HG02981 (cell line): ENCODE data around the gene NMB.
"Not testable (repeated sequence)": the region's sequence is repeated elsewhere in the genome, so short reads cannot be mapped to it uniquely, and the experiment has no call there.

Experiments used
- ATAC-seq: cut with Tn5 transposase; IDR thresholded peaks from one replicate; pipeline ENCODE4 v1.9.1; 2021; ENCODE audit warnings: mild to moderate bottlenecking, moderate library complexity; ENCODE audit not compliant: unreplicated experiment

Gene NMB, protein sequence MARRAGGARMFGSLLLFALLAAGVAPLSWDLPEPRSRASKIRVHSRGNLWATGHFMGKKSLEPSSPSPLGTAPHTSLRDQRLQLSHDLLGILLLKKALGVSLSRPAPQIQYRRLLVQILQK

GRCh38 chr15:84658080-84658787, at the start of gene NMB:
Gene NMB, minus strand, starts transcription at chr15:84658199. Its CDS starts 47 bp downstream, at chr15:84658152.
- ATAC-seq, result peak; percentile 68

- no peak for ATAC-seq
Measured at GRCh38 chr15:84703808-84704207, 45.8 kb upstream of the NMB start.

GRCh38 chr15:84702961-84703482, 45.0 kb upstream of the NMB start:
- ATAC-seq, result no peak

DNA sequence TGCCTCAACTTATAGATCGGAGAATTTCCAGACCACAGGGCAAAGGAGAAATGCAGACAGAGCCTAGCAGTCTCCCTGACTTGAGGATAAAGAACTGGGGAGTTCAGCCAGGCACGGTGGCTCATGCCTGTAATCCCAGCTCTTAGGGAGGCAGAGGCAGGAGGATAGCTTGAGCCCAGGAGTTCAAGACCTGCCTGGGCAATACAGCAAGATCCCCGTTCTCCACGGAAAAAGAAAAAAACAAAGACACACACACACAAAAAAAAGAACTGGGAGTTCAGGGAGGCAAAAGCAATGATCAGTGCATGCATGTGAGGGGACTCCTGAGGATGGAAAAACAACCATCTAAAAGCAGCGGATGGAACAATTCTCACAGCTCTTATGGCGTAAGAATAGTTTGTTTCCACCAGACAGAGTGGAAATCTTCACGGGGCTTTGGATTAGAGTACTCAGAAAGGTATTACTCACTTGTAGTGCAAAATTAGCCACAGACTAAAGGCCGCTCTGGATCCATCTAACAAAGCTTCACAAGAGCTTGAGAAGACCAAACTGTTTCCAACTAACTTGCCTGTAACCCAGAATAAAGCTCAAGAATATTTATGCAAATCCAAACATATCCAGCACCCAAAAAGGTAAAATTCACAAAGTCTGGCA, 41.7 kb upstream of the NMB start:
- no peak for ATAC-seq

- ATAC-seq, result no peak
Measured at GRCh38 chr15:84697236-84697990, 39.4 kb upstream of the NMB start.

- no peak for ATAC-seq
Measured at GRCh38 chr15:84696757-84697156, 38.8 kb upstream of the NMB start.

DNA sequence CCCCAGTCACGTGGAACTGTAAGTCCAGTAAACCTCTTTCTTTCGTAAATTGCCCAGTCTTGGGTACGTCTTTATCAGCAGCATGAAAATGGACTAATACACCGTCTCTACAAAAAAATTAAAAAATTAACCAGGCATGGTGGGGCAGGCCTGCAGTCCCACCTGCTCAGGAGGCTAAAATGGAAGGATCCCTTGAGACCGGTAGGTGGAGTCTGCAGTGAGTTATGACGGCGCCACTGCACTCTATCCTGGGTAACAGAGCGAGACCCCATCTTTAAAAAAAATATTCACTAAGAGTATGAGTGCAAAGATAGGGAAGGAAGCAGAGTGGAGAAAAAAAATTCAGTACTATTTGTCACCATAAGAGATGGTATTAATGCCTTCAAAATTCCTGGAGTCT, 32.3 kb upstream of the NMB start:
- no peak for ATAC-seq

- no peak for ATAC-seq
Measured at GRCh38 chr15:84689858-84690257, 31.9 kb upstream of the NMB start.

- not testable (repeated sequence) for ATAC-seq
Measured at GRCh38 chr15:84686446-84686845, 28.4 kb upstream of the NMB start.

DNA sequence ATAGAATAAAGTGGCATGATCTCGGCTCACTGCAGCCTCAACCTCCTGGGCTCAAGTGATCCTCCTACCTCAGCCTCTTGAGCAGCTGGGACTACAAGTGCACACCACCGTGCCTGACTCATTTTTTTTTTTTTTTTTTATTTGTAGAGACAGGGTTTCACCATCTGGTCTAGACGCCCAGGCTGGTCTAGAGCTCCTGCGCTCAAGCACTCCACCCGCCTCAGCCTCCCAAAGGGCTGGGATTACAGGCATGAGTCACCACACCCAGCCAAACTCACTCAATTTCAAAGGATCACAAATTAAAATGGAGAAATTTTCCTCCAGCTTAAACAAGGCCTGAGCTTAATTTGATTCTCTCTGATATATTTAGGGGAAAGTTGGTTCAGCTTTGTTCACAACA, 27.3 kb upstream of the NMB start:
- no peak for ATAC-seq

- no peak for ATAC-seq
Measured at GRCh38 chr15:84684092-84684491, 26.1 kb upstream of the NMB start.

- no peak for ATAC-seq
Measured at GRCh38 chr15:84681831-84682230, 23.8 kb upstream of the NMB start.

DNA sequence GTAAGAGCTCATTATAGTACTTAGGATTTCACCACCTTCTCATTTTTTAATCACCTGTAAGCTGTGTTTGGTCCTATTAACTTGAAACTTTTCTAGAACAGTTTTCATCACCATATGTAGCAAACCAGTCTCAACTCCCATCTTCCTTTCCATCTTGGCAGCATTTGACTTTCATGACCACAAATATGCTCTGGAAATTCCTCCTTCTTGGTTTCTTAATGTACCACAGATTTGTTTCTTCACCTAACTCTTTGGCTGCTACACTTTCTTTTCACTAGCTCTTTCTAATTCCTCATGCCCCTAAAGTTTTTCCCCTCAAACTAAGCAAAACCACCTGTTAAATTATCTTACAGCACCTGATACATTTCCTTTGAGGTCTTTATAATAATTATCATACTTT, 13.2 kb upstream of the NMB start:
- no peak for ATAC-seq

DNA sequence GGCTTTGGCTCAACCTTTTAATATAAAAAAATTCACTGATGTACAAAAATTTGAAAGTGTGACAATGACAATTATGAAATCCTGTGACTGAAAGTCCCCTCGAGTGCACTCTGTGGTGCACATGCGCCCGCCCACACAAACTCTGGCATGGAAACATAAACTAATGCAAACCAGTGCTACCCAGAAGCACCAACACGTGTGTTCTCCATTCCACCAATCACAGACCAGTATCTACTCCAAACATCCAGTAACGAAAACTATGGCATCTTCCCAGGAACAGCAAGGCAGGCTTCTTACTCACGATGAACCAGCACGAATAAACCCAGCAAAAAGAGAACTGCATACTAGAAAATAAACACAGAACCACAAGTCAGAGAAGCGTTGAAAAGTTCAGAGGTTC, 11.7 kb upstream of the NMB start:
- ATAC-seq, result no peak

GRCh38 chr15:84668221-84668982, 10.4 kb upstream of the NMB start:
- no peak for ATAC-seq

- ATAC-seq, result no peak
Measured at GRCh38 chr15:84666373-84666772, 8.4 kb upstream of the NMB start.

- no peak for ATAC-seq
Measured at GRCh38 chr15:84661001-84661400, 3.0 kb upstream of the NMB start.

DNA sequence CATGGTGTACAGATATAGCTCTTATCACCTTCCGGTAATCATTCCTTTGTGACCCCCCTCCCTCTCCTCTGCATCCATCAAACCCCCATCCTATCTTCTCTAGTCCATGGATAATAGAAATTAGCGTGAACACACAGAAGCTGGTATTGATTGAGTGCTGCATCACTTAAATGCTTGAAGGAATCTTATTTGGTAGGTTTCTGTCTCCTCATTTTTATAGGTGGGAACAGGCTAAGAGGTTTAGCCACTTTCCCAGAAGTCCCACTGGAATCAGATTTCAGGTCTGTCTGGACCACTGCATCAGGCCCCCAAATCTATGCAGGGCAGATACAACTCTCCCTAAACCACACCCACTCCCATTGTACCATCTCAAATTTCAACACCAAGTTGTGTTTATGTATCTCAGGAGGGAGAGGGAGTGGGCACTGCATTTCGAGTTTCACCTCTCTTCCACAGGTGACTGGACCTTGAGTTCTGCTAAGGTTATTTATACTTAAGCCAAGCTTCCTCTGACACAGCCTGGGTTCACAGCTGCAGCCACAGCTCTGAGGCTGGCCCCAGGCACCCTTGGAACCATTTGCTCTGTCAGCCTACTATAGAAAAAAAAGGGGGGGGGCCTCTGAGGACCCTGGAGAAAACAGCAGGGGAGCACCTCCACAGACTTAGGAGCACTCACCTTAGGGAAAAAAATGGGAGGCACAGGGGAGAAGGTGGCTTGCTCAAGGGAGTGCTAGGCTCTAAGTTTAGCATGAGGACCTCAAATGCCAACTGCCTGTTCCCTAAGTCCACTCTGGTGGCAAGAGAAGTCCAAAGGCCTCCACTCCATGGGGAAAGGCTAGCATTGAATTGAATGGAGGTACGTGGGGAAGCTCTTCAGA, 2.1 kb upstream of the NMB start:
- ATAC-seq, result no peak

DNA sequence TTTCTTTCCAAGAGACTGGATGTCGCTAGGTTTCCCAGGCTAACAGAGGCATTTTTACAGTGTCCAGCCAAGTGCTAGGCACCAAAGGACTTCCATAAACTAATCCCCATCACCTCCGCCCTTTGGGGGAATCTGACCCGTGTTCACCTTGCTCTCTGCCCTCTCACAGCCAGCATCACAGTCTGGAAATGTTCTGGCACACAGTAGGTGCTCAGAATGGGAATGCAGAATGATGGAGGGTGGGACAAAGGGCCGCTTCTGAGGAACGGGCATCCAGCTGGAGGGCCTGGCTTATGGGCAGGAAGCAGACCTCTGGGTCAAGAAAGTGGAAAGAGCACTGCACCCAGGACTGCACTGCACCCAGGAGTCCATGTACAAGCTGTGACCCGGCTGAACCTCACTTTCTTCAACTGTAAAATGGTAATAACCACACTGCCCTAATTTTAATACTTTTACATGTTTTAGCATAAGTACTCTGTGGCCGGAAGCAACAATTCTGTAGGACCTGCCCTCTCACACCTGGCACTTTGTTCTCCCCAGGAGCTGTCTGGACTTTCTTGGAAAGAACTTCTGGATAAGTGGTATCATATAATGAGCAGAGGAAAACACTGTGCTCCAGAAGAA, 901 bp upstream of the NMB start:
- ATAC-seq, result no peak
